LNCaP clone FGC (cell line): ENCODE measurements around the gene LTBP2.

Experiments used
- DNase-seq: peaks from one replicate; pipeline ENCODE4 v3.0.0-alpha.2; 2011; ENCODE audit warnings: low read depth
- H3K4me3 ChIP-seq: 2 replicates; pipeline ENCODE4 v1.5.1; 2011; ENCODE audit warnings: mild to moderate bottlenecking, low read depth, low read length, control low read depth
- TF ChIP-seq, protein P1 (sequence below): IDR thresholded peaks from 2 replicates; pipeline ENCODE4 v1.5.1; 2012; ENCODE audit warnings: mild to moderate bottlenecking; ENCODE audit not compliant: control insufficient read depth, insufficient read depth; ENCODE audit errors: extremely low read depth

Gene LTBP2

DNA sequence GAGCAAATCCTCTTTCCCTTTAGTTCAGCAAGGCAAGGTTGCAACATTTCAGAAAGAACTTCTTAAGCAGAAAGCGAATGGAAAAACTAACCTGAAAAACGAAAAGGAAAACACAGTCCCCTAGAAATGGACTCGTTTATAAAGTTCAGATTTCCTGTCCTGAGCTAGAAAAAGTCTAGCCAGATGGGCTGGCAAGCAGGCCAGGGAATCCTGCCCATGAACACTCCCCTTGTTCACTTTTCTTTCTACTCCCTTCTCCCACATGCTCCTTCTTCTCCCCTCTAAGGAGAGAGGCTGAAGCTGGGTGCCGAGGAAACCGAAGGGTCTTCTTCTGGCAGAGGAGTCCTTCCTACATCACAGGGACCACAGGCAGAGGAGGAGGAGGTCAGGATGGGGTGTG lies 27.1 kb downstream of the LTBP2 start:
- no peak for DNase-seq
- TF ChIP-seq, protein P1, sequence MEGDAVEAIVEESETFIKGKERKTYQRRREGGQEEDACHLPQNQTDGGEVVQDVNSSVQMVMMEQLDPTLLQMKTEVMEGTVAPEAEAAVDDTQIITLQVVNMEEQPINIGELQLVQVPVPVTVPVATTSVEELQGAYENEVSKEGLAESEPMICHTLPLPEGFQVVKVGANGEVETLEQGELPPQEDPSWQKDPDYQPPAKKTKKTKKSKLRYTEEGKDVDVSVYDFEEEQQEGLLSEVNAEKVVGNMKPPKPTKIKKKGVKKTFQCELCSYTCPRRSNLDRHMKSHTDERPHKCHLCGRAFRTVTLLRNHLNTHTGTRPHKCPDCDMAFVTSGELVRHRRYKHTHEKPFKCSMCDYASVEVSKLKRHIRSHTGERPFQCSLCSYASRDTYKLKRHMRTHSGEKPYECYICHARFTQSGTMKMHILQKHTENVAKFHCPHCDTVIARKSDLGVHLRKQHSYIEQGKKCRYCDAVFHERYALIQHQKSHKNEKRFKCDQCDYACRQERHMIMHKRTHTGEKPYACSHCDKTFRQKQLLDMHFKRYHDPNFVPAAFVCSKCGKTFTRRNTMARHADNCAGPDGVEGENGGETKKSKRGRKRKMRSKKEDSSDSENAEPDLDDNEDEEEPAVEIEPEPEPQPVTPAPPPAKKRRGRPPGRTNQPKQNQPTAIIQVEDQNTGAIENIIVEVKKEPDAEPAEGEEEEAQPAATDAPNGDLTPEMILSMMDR = no peak

DNA sequence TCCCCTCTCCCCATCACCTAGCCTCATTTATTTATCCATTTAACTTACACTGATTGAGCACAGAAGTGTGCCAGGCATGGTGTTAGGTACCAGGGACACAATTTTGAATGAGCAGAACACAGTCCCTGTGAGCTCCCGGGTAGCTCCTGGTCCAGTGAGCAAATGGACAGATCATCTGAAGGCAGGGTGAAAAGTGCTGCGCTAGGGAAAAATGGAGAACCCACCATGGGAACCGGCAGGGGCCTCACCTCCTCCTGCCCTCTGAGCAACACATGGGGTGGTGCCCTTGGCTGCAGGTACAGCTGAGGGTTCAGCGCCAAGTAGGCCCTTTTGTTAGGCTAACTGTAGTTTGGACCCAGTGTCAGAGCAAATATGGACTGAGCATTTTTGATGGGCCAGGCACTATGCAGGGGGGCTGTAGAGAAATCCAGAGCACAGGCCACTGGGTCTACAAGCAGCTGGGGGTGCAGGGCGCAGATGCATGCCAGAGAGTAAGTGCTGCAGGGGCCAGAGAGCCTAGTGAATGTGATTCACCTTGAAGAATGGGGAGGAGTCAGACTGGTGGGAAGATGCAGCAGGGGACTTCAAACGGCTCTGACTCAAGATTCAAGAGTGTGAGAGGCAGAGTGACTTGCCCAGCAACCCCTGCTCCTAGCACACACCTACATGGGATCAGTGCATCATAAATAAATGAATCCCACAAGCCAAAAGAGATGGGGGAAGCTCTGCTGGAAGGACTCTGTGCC lies 28.2 kb downstream of the LTBP2 start:
- TF ChIP-seq, protein P1 = no peak
- no peak for DNase-seq

More for the DNA sequence above, 27.1 kb downstream of the LTBP2 start:
- H3K4me3 ChIP-seq = no peak overlapping the region

DNA sequence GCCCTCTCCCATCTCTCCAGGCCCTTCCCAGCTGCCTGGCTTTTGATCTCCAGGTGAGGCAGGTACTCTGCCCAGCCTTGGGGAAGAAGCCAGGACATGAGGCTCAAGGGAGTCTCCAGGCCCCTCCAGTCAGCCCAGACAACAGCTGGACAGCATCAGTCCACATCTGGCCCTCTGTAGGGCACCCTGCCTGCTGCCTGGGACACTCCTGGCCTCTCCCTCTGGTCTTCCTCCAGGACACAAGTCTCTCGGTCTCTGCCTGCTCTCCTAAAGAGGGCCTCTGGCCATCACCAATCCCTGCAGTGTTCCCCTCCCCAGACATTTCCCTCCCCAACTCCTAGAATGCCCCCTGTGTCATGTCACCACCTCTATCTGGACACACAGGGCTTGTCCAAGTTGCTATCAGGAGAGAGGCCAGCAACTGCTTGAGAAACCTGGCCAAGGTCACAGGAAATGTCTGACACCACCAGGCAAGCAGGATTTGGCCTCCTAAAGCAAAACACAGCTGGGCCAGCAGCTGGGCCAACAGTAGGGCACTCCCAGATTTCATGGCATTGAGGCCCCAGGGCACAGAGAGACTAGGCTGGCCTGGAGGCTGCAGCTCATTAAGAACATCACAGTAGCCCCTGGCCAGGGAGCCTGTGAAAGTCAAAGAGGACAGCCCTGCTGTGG lies 29.0 kb downstream of the LTBP2 start:
- TF ChIP-seq, protein P1 = no peak
- no peak overlapping the region for H3K4me3 ChIP-seq
- DNase-seq = peak; percentile 15

More for the DNA sequence above, 28.2 kb downstream of the LTBP2 start:
- H3K4me3 ChIP-seq = no peak overlapping the region

DNA sequence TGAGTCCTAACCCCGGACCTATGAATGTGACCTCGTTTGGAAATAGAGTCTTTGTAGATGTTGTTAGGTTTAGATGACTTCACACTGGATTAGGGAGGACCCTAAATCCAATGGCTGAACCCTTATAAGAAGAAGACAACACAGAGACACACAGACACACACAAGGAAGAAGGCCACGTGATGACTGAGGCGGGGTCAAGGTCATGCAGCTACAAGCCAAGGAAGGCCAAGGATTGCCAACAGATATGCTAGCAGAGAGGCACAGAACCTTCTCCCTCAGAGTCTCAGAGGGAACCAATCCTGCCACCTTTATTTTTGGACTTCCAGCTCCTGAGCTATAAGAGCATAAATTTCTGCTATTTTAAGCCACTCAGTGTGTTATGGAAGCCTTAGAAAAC lies 31.8 kb downstream of the LTBP2 start:
- TF ChIP-seq, protein P1 = no peak
- DNase-seq = no peak
- no peak overlapping the region for H3K4me3 ChIP-seq

DNA sequence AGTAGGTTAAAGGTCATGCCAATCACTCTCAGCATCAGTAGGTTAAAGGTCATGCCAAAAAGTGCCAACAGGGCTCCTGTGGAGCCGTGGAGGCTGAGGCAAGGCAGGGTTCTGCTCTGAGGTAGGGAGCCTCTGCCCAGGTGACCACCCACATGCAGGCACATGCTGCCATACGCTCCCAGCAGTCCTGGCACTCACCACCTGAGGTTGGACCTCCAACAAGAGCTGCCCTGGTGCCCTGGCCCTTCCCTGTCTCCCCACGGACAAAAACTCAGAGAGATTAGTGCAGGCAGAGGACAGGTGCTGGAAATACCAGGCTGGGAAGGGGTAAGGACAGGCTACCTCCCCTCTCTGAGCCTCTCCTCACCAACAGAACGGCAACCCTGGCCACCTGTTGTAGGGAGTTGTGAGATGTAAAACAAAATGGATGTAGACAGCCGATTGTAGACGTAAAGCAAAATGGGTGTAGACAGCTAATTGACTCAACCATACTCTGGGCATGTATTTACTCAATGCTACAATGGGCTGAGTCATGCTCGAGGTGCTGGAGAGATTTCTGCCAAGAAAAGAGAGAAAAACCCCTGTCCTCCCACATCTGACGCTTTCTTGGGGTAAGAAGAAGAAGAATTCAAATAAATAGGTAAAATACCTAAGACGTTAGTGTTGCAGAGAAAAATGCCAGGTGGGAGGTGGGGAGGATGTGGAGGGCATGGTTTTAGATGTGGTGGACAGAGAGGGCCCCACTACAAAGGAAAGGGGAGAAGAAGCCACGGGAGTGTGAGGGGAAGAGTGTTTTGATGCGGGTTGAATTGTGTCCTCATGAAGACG lies 32.4 kb downstream of the LTBP2 start:
- DNase-seq = no peak
- no peak overlapping the region for H3K4me3 ChIP-seq
- TF ChIP-seq, protein P1 = no peak

DNA sequence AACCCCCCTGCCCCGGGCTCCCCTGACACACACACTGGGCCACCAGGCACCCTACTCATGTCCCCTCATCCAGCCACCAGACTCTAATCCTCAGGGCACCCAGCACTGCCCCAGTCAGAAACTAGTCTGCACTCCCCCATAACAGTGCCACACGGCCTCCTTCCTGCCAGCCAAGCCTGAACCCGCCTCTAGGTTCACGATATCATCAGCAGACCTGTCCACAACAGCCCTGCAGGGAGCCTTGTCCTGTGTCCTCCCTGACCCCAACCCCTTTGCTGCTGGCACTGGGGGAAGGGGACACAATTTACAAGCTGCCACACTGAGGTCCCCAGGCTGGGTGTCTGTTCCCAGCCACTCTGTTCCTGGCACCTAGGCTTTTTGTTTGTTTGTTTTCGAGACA lies 33.6 kb downstream of the LTBP2 start:
- DNase-seq = no peak
- TF ChIP-seq, protein P1 = no peak
- H3K4me3 ChIP-seq = no peak overlapping the region
